ENCODE results near the gene KIF2A. TPM values are rescaled to one million over a fixed set of nuclear protein-coding genes. Genes with fewer than 3 reads are reported as not detected.

The KIF2A gene
- total and polyA plus RNA-seq, 2 of the 13 experiments (the other 11 are each of a cell fraction or from before 2014, with no cell fraction given) = 8.5 to 19.2 TPM

- TF ChIP-seq NFIB (CRISPR knock-in tag; IDR thresholded peaks at IDR 0.05; ENCODE audit: borderline replicate concordance) (no peak), MIER2 (CRISPR knock-in tag; IDR thresholded peaks at IDR 0.05) (no peak), POLR2AphosphoS2 (IDR thresholded peaks at IDR 0.05; ENCODE audit: low read depth, low read length) (no peak), CENPX (CRISPR knock-in tag; IDR thresholded peaks at IDR 0.05) (no peak), ZNF34 (CRISPR knock-in tag; IDR thresholded peaks at IDR 0.05; ENCODE audit: borderline replicate concordance) (no peak), IKZF5 (CRISPR knock-in tag; IDR thresholded peaks at IDR 0.05) (no peak), ZEB1 (IDR thresholded peaks at IDR 0.05; ENCODE audit: insufficient replicate concordance, low read depth) (no peak), KDM1A (CRISPR knock-in tag; IDR thresholded peaks at IDR 0.05) (no peak), POLR2A (IDR thresholded peaks at IDR 0.05; ENCODE audit: insufficient read depth in 1 of 2, low read depth in 2 of 2, low read length in 2 of 2) (no peak; a peak in 1 of 4 replicates), MED1 (CRISPR knock-in tag; IDR thresholded peaks at IDR 0.05) (no peak), MAFK (conservative IDR thresholded peaks at IDR 0.05 in 1 of 2, IDR thresholded peaks at IDR 0.05 in 1 of 2; ENCODE audit: low read length in 2 of 2) (no peak), ZNF724P (CRISPR knock-in tag; IDR thresholded peaks at IDR 0.05; ENCODE audit: borderline replicate concordance) (no peak), KLF9 (CRISPR knock-in tag; IDR thresholded peaks at IDR 0.05; ENCODE audit: low read depth) (no peak), IKZF4 (CRISPR knock-in tag; IDR thresholded peaks at IDR 0.05; ENCODE audit: borderline replicate concordance, low read depth, not compliant biosample characterization) (no peak), DZIP1 (CRISPR knock-in tag; IDR thresholded peaks at IDR 0.05) (0 out of 2 replicates have a peak, but pooled peaks have one; percentile 39), ZNF234 (CRISPR knock-in tag; conservative IDR thresholded peaks at IDR 0.05) (peak; percentile 2; the same call in 1 of the 2 replicates), PCBP1 (IDR thresholded peaks at IDR 0.05; ENCODE audit: borderline replicate concordance, low read depth, low read length) (no peak), TGIF2 (CRISPR knock-in tag; IDR thresholded peaks at IDR 0.05) (no peak; the same call in 1 of the 2 replicates), CBX1 (IDR thresholded peaks at IDR 0.05; ENCODE audit: low read depth) (no peak), TEAD2 (CRISPR knock-in tag; IDR thresholded peaks at IDR 0.05) (no peak), PRPF4 (IDR thresholded peaks at IDR 0.05; ENCODE audit: low read depth, low read length, poor library complexity, severe bottlenecking) (no peak)
- TF ChIP-seq, protein P1, sequence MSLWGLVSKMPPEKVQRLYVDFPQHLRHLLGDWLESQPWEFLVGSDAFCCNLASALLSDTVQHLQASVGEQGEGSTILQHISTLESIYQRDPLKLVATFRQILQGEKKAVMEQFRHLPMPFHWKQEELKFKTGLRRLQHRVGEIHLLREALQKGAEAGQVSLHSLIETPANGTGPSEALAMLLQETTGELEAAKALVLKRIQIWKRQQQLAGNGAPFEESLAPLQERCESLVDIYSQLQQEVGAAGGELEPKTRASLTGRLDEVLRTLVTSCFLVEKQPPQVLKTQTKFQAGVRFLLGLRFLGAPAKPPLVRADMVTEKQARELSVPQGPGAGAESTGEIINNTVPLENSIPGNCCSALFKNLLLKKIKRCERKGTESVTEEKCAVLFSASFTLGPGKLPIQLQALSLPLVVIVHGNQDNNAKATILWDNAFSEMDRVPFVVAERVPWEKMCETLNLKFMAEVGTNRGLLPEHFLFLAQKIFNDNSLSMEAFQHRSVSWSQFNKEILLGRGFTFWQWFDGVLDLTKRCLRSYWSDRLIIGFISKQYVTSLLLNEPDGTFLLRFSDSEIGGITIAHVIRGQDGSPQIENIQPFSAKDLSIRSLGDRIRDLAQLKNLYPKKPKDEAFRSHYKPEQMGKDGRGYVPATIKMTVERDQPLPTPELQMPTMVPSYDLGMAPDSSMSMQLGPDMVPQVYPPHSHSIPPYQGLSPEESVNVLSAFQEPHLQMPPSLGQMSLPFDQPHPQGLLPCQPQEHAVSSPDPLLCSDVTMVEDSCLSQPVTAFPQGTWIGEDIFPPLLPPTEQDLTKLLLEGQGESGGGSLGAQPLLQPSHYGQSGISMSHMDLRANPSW (CRISPR knock-in tag; IDR thresholded peaks at IDR 0.05; ENCODE audit: borderline replicate concordance) = no peak
- TF ChIP-seq, protein P2, sequence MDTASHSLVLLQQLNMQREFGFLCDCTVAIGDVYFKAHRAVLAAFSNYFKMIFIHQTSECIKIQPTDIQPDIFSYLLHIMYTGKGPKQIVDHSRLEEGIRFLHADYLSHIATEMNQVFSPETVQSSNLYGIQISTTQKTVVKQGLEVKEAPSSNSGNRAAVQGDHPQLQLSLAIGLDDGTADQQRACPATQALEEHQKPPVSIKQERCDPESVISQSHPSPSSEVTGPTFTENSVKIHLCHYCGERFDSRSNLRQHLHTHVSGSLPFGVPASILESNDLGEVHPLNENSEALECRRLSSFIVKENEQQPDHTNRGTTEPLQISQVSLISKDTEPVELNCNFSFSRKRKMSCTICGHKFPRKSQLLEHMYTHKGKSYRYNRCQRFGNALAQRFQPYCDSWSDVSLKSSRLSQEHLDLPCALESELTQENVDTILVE (CRISPR knock-in tag; IDR thresholded peaks at IDR 0.05) = no peak
Measured at GRCh38 chr5:62306323-62306895, 403 bp downstream of the KIF2A start (continued).
